GM19468 (cell line): ENCODE data around the gene JAM3.

ENCODE experiments used
- ATAC-seq: cut with Tn5 transposase; IDR thresholded peaks from one replicate; pipeline ENCODE4 v1.9.1; 2021; ENCODE audit warnings: mild to moderate bottlenecking, moderate library complexity, moderate number of reproducible peaks; ENCODE audit not compliant: unreplicated experiment; ENCODE audit errors: extremely low read depth

The JAM3 gene

DNA sequence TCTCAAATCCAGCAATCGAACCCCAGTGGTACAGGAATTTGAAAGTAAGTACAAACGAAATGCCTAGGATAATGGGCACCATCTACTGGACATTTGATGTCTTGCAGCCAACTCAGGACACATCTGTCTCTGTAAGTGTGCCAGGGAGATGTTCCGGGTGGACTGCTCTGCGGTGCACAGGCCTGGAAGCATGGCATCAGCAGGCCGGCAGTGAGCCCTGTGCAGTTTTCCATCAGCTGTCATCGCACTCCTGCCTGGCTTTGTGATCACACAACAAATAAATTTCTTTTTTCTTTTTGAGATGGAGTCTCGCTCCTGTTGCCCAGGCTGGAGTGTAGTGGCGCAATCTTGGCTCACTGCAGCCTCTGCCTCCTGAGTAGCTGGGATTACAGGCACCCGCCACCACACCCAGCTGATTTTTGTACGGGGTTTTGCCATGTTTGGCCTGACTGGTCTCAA lies 71.0 kb downstream of the JAM3 start:
- ATAC-seq, result peak; percentile 60

- ATAC-seq, result no peak
These were observed 72.2 kb downstream of the JAM3 start for GRCh38 chr11:134140961-134141490.

- ATAC-seq, result no peak
These were observed 73.7 kb downstream of the JAM3 start for GRCh38 chr11:134142536-134142935.

DNA sequence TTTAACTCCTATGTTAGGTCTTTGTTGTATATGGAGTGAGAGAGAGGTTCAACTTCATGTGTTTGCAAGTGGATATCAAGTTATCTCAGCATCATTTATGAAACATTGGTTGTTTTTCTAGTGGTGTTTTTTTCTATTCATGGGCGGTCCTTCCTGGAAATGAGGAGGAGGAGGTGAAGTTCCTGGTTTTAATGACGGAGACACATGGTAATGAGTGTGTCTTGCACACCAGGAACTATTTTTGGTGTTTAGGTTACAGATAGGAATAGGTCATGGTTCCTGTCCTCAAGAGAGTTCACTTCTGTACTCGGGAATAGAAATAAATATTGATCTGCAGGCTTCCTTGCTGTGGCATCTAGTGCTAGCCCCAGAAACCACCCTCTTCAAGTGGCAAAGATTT lies 74.9 kb downstream of the JAM3 start:
- ATAC-seq, result no peak

- no peak for ATAC-seq
These were observed 75.9 kb downstream of the JAM3 start for GRCh38 chr11:134144744-134145143.

GRCh38 chr11:134145715-134146114 lies 76.8 kb downstream of the JAM3 start:
- no peak for ATAC-seq

DNA sequence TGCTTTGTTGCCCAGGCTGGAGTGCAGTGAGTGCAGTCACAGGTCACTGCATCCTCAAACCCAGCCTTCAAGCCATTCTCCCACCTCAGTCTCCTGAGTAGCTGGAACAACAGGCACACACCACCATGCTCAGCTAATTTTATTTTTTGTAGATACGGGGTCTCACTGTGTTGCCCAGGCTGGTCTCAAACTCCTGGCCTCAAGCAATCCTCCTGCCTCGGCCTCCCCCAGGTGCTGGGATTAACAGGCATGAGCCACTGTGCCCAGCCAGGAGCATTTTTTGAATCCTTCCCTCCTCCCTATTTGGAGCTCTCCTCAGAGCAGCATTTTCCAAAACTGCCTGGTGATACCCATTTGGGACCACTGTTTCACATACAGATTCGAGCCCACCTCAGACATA lies 77.7 kb downstream of the JAM3 start:
- ATAC-seq, result no peak

- ATAC-seq, result no peak
These were observed 80.5 kb downstream of the JAM3 start for GRCh38 chr11:134149371-134149770.

DNA sequence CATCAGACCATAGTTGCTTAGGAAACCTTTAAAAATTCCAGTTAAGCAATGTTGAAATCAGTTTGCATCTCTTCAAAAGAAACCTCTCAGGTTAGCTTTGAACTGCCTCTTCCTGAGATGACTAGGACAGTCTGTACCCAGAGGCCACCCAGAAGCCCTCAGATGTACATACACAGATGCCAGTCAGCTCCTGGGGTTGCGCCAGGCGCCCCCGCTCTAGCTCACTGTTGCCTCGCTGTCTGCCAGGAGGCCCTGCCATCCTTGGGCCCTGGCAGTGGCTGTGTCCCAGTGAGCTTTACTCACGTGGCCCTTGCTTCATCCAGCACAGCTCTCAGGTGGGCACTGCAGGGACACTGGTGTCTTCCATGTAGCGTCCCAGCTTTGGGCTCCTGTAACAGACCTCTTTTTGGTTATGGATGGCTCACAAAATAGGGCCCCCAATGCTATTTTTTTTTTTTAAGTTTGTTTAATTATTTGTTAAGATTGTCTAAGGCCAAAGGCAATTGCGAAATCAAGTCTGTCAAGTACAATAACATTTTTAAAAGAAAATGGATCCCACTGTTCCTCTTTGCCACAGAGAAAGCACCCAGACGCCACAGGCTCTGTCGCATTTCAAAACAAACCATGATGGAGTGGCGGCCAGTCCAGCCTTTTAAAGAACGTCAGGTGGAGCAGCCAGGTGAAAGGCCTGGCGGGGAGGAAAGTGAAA lies 81.5 kb downstream of the JAM3 start:
- ATAC-seq, result no peak

GRCh38 chr11:134151083-134151747 lies 82.3 kb downstream of the JAM3 start:
- no peak for ATAC-seq

- no peak for ATAC-seq
These were observed 83.8 kb downstream of the JAM3 start for GRCh38 chr11:134152696-134153095.

DNA sequence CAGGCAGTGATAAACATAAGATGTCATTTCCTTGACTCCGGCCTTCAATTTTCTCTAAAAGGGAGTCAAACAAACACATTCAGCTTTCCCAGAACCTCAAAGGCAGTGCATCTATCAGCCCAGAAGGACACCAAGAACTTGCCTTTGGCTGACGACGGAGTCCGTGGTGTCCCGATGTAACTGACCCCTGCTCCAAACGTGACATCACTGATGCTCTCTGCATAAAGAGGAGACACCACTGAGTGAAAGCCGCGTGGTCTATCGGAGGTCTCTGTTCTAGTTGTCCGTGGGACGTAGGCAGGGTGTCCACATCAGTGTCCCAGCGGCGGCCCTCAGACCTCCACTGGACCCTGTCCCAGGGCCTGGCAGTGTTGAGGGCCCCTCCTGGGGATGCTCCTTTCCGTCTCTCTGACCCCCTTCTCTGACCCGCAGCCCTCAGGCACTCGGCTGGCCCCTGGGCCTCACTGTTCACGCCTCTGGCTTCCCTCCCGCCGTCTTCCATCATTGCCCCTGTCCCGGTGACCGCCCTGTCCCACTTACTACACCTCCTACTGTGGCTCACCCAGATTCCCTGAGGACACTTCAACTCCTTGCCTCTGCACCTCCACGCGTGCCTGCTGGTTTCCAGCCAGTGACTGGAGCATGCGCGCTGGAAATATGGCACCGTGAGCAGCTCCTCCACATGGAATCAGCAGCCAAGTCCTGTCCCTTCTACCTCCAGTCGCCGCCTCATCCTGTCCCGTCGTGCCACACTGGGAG lies 84.5 kb downstream of the JAM3 start:
- ATAC-seq, result no peak

DNA sequence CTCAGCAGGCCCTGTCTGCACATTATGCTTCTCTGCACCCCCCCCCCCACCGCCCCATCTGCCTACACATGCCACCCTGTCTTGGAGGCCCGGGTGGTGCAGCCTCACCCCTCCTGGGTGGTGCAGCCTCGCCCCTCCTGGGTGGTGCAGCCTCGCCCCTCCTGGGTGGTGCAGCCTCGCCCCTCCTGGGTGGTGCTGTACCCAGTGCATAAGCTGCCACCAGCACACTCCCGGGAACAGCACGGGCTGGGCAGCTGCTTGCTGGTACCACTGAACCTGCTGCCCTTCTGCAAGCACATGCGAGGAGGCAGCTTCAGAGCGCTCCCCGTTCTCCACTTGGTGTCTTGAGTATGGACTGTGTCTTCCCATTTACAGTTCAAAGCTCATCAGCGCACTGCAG lies 85.6 kb downstream of the JAM3 start:
- no peak for ATAC-seq

GRCh38 chr11:134155456-134155855 lies 86.6 kb downstream of the JAM3 start:
- no peak for ATAC-seq

- ATAC-seq, result no peak
These were observed 87.3 kb downstream of the JAM3 start for GRCh38 chr11:134155946-134156865.

DNA sequence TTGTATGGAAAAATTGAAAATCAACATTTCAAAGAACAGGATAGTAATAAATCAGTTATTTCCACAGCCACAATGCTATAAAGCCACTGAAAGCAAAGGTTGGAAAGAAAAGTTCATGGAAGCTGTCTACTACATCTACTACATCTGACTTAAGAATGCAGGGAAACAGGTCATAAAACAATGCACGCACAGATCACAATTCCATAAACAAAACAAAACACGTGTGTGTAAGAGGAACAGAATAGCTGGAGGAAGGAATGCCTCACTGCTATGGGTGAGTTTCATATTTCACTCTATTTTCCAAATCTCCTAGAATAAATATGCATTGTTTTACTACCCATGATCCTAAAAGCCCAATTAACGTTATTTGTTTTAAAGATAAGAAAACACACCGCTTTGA lies 88.6 kb downstream of the JAM3 start:
- no peak for ATAC-seq

GRCh38 chr11:134158023-134158422 lies 89.2 kb downstream of the JAM3 start:
- no peak for ATAC-seq

DNA sequence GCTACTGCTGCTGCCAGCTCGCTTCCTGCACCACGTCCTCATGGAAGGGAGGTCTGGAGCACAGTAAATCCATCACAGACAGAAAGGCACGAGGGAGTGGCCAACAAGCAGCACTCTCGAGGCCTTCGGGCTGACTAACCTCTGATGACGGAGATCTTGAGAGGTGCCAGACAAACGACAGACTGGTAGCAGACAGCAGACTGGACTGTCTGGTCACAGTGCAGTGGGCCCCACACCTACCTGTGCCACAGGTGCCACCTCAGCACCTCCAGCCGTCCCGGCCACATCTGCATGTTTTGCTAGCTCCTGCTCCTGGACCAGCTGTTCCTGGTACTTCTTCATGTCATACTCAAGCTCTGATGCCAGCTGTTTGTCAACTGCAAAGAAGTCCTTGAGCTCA lies 90.8 kb downstream of the JAM3 start:
- no peak for ATAC-seq

DNA sequence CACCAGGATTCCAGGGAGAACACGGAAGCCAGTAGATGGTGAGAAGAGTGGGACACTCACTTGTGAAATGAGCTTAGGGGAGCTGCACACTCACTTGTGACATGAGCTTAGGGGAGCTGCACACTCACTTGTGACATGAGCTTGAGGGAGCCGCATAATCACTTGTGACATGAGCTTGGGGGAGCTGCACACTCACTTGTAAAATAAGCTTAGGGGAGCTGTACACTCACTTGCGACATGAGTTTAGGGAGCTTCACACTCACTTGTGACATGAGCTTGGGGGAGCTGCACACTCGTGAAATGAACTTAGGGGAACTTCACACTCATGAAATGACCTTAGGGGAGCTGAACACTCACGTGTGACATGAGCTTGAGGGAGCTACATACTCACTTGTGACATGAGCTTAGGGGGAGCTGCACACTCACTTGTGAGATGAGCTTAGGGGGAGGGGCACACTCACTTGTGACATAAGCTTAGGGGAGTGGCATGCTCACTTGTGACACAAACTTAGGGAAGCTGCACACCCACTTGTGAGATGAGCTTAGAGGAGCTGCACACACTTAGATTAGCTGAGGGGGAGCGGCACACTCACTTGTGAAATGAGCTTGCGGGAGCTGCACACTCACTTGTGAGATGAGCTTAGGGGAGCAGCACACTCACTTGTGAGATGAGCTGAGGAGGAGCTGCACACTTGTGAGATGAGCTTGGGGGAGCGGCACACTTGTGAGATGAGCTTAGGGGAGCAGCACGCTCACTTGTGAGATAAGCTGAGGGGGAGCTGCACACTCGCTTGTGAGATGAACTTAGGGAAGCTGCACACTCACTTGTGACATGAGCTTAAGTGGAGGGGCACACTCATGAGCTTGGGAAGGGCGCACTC lies 95.9 kb downstream of the JAM3 start:
- ATAC-seq, result no peak
